Central memory CD8-positive, alpha-beta T cell (primary cell): ENCODE measurements around the gene FLNC.

ENCODE experiments used
- ATAC-seq: fragments of 150-1000 bp; cut with Tn5 transposase; replicated peaks from 2 replicates; pipeline ENCODE4 v1.10.0; 2022; ENCODE audit warnings: mild to moderate bottlenecking, moderate FRiP score, moderate number of reproducible peaks; ENCODE audit not compliant: poor library complexity, severe bottlenecking; ENCODE audit errors: extremely low read depth
- DNase-seq, 2 donors: peaks; one replicate each; pipeline ENCODE4 v3.0.0; 2021; ENCODE audit warnings: low spot score in 2 of 2
- H3K27ac Mint-ChIP-seq: one replicate; pipeline ENCODE4 v1.8.0; 2022; ENCODE audit warnings: low read depth, mild to moderate bottlenecking, moderate library complexity, mixed read lengths
- H3K27me3 Mint-ChIP-seq: one replicate; pipeline ENCODE4 v1.8.0; 2022; ENCODE audit warnings: mixed read lengths
- H3K36me3 Mint-ChIP-seq: one replicate; pipeline ENCODE4 v1.8.0; 2022; ENCODE audit warnings: mild to moderate bottlenecking, moderate library complexity, mixed read lengths; ENCODE audit not compliant: insufficient read depth
- H3K4me1 Mint-ChIP-seq: one replicate; pipeline ENCODE4 v1.8.0; 2022; ENCODE audit warnings: mixed read lengths
- H3K4me3 Mint-ChIP-seq: one replicate; pipeline ENCODE4 v1.8.0; 2022; ENCODE audit warnings: mild to moderate bottlenecking, moderate library complexity, mixed read lengths
- H3K9me3 Mint-ChIP-seq: one replicate; pipeline ENCODE4 v1.8.0; 2022; ENCODE audit warnings: mixed read lengths

The FLNC gene

DNA sequence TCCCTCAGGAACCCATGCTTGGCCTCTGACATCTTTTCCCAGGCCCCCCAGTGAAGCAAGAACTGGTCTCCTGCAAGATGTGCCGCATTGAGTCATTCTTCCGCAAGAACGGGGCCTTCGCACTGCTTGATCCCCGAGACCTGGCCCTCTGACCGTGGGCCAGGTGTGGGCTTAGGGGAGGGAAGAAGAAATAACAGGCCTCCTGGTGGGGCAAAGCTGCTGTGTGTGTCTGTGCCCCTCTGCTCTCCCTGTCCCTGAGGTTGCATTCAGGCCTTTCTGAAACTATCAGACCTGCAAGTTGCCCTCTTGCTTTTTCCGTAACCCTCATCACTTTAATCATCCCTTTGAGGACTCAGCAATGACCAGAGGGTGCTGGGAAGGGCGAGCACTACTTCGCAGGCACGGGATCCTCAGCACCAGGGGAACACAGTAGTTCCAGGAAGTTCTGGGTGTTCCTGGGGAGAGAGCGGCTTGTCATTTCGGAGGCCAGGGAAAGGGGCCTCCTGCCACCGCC lies 38.5 kb downstream of the FLNC start:
- Mint-ChIP-seq H3K4me3 (peak overlapping the region; percentile 69), H3K27ac (no peak overlapping the region), H3K27me3 (no peaks in the 10 kb centered on the region), H3K9me3 (no peaks in the 10 kb centered on the region), H3K36me3 (peaks cover 5% of the 10 kb centered on the region), H3K4me1 (peaks cover 26% of the 10 kb centered on the region)
- DNase-seq (no peak), ATAC-seq (no peak)

GRCh38 chr7:128869138-128869943 lies 39.1 kb downstream of the FLNC start:
- DNase-seq (peak; percentile 18 to 29), ATAC-seq (peak; percentile 80)
- Mint-ChIP-seq H3K4me3 (peak overlapping the region; percentile 81), H3K4me1 (peaks cover 24% of the 10 kb centered on the region), H3K36me3 (peaks cover 3% of the 10 kb centered on the region), H3K27me3 (no peaks in the 10 kb centered on the region), H3K9me3 (no peaks in the 10 kb centered on the region), H3K27ac (no peak overlapping the region)

DNA sequence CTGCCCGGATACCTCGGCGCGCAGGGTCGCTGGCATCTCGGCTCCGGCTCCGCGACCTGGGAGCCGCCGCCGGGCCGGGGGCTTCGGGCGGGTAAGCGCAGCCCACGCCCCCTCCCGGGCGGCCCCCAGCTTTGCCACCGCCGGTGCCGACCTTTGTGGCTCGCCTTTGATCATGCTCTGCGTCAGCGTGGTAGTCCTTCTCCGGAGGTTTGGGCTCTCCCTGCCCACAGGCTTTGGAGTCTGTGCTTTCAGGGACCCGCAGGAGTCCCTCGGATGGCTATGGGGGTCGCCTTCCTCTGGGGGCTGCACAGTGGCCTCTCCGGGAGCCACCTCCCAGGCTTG lies 39.7 kb downstream of the FLNC start:
- DNase-seq = no peak
- H3K27me3 Mint-ChIP-seq = no peaks in the 10 kb centered on the region
- peaks cover 21% of the 10 kb centered on the region for H3K4me1 Mint-ChIP-seq
- ATAC-seq = peak; percentile 12
- H3K4me3 Mint-ChIP-seq = peak overlapping the region; percentile 81
- peak overlapping the region; percentile 83 for H3K27ac Mint-ChIP-seq
- H3K36me3 Mint-ChIP-seq = peaks cover 3% of the 10 kb centered on the region
- no peaks in the 10 kb centered on the region for H3K9me3 Mint-ChIP-seq

DNA sequence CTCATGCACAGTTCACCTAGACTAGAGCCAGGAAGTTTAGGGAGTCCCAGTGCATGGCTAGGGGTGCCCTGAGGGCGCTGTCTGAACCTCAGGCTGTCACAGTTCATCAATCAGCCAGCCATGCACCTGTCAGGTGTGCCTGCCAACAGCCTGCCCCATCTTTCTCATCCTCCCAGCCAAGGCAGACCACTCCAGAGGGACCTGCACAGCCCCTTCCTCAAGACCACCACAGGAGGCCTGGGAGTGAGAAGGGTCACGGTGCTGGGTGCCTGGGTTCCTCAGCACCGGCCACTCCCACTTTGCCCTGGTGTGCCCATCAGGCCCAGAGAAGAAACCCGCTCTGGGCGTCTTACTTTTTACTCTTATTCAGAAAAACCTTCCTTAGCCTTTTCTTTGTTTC lies 40.8 kb downstream of the FLNC start:
- Mint-ChIP-seq H3K36me3 (no peaks in the 10 kb centered on the region), H3K4me1 (peaks cover 11% of the 10 kb centered on the region), H3K27ac (peak overlapping the region; percentile 53), H3K9me3 (no peaks in the 10 kb centered on the region), H3K27me3 (no peaks in the 10 kb centered on the region), H3K4me3 (peak overlapping the region; percentile 81)
- DNase-seq = no peak
- ATAC-seq = no peak

GRCh38 chr7:128872394-128872824 lies 42.2 kb downstream of the FLNC start:
- Mint-ChIP-seq H3K9me3 (no peaks in the 10 kb centered on the region), H3K36me3 (no peaks in the 10 kb centered on the region), H3K4me1 (peaks cover 11% of the 10 kb centered on the region), H3K4me3 (no peak overlapping the region), H3K27me3 (no peaks in the 10 kb centered on the region), H3K27ac (no peak overlapping the region)
- ATAC-seq = no peak
- no peak for DNase-seq

DNA sequence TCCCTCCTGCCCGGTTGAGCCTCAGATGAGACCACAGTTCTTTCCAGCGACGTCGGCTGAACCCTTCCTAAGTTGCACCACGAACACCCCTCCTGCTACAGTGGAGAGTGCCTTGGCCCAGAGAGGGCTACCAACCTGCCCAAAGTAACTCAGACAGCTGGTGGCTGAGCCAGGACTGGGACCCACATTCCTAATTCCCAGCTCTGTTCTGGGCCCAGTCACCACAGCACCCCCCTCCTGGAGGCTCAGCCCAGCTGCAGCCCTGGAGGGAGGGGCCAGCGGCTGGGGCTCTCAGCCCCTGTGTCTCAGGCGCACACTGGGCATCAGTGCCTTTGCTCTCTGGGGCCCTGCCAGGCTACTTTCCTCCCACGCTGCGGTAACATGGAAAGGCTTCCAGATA lies 43.0 kb downstream of the FLNC start:
- peaks cover 6% of the 10 kb centered on the region for H3K4me1 Mint-ChIP-seq
- H3K27ac Mint-ChIP-seq = no peak overlapping the region
- no peak overlapping the region for H3K4me3 Mint-ChIP-seq
- ATAC-seq (no peak), DNase-seq (no peak)
- H3K36me3 Mint-ChIP-seq = peaks cover 2% of the 10 kb centered on the region
- H3K9me3 Mint-ChIP-seq = no peaks in the 10 kb centered on the region
- H3K27me3 Mint-ChIP-seq = no peaks in the 10 kb centered on the region

DNA sequence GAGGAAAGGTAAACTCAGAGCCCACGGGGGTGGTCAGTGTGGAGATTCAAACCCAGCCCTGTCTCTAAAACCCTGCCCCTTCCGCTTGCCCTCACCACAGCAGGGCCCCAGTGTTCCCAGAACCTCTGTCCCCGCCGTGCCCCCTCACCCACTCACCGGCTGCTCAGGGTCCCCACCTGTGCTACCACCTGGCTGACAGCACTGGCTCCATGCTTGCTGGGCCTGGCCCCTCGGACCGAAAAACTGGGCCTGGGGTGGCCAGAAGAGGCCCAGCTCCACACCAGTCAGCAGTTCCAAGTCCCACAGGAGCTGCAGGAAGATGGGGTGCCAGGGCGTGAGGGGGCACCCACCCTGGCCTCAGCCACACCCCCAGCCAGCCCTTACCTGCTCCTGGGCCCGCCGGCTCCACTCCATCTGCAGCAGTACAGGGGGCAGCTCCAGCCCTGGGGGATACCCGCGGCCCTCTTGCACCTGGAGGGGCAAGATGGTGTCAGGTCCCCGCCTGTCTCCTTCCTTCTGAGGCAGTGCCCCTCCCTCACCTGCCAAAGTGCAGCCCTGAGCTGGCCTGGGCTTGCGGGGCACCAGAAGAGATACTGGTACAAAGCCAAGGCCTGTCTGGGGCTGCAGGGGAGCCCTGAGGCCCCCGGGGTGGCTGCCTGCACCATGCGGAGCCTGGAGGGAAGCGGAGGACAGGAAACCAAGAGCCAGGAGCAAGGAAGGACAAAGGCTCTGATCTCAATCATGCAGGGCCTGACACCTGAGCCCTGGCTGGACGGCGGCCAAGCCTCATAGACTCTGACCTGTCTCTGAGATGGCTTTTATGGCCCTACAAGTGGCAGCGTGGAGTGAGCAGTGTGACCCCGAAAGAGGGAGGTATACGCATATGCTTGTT lies 44.2 kb downstream of the FLNC start:
- peaks cover 6% of the 10 kb centered on the region for H3K4me1 Mint-ChIP-seq
- H3K27me3 Mint-ChIP-seq = no peaks in the 10 kb centered on the region
- no peak overlapping the region for H3K4me3 Mint-ChIP-seq
- no peak for DNase-seq
- H3K27ac Mint-ChIP-seq = no peak overlapping the region
- H3K9me3 Mint-ChIP-seq = no peaks in the 10 kb centered on the region
- ATAC-seq = no peak
- peaks cover 2% of the 10 kb centered on the region for H3K36me3 Mint-ChIP-seq

- Mint-ChIP-seq H3K27me3 (no peaks in the 10 kb centered on the region), H3K4me3 (no peak overlapping the region), H3K36me3 (peaks cover 2% of the 10 kb centered on the region), H3K27ac (no peak overlapping the region), H3K4me1 (no peaks in the 10 kb centered on the region), H3K9me3 (no peaks in the 10 kb centered on the region)
- ATAC-seq (no peak), DNase-seq (no peak)
Measured at GRCh38 chr7:128875523-128875948, 45.3 kb downstream of the FLNC start.

- peaks cover 2% of the 10 kb centered on the region for H3K36me3 Mint-ChIP-seq
- no peaks in the 10 kb centered on the region for H3K27me3 Mint-ChIP-seq
Measured at GRCh38 chr7:128876127-128876526, 45.9 kb downstream of the FLNC start.

GRCh38 chr7:128876586-128876977 lies 46.4 kb downstream of the FLNC start:
- H3K9me3 Mint-ChIP-seq = no peaks in the 10 kb centered on the region
- H3K36me3 Mint-ChIP-seq = peaks cover 2% of the 10 kb centered on the region
- no peak overlapping the region for H3K4me3 Mint-ChIP-seq
- no peak for ATAC-seq
- no peak overlapping the region for H3K27ac Mint-ChIP-seq
- no peaks in the 10 kb centered on the region for H3K27me3 Mint-ChIP-seq
- no peak for DNase-seq
- no peaks in the 10 kb centered on the region for H3K4me1 Mint-ChIP-seq

More at GRCh38 chr7:128876127-128876526, 45.9 kb downstream of the FLNC start:
- ATAC-seq (no peak), DNase-seq (no peak)
- Mint-ChIP-seq H3K27ac (no peak overlapping the region), H3K4me3 (no peak overlapping the region), H3K4me1 (no peaks in the 10 kb centered on the region), H3K9me3 (no peaks in the 10 kb centered on the region)

- Mint-ChIP-seq H3K9me3 (no peaks in the 10 kb centered on the region), H3K27ac (no peak overlapping the region), H3K36me3 (peaks cover 2% of the 10 kb centered on the region), H3K4me1 (no peaks in the 10 kb centered on the region), H3K27me3 (no peaks in the 10 kb centered on the region), H3K4me3 (no peak overlapping the region)
- DNase-seq (no peak), ATAC-seq (no peak)
Measured at GRCh38 chr7:128876978-128877755, 47.0 kb downstream of the FLNC start.

DNA sequence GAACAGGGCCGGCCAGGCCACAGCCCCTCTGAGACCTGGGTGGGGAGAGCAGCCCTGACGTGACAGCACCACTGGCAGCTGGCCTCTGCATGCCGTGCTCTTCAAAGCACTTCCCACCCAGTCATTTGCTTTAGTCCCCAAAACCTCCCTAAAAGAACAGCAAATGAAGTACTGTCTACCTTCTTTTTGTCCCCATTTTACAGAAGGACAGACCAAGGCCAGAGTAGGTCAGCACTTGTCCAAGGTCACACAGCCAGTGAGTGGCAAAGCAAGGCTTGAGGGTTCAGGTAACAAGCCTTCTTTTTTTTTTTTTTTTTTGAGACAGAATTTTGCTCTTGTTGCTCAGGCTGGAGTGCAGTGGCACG lies 47.5 kb downstream of the FLNC start:
- Mint-ChIP-seq H3K36me3 (peaks cover 2% of the 10 kb centered on the region), H3K27me3 (no peaks in the 10 kb centered on the region), H3K9me3 (no peaks in the 10 kb centered on the region), H3K4me3 (no peak overlapping the region), H3K27ac (no peak overlapping the region), H3K4me1 (no peaks in the 10 kb centered on the region)
- DNase-seq (no peak), ATAC-seq (no peak)
